BJ (cell line): ENCODE data around the gene UNC93A. TPM values are rescaled to one million over a fixed set of nuclear protein-coding genes. Genes with fewer than 3 reads are reported as not detected.

Experiments used
- CTCF ChIA-PET: fragments of 350-600 bp; formaldehyde crosslinking; extraction: SDS; loops from one replicate; lab custom pipeline; 2021; ENCODE audit warnings: antibody characterized with exemption, inconsistent platforms; lab: Yijun Ruan, JAX
- POLR2A ChIA-PET: fragments of 300-600 bp; sonication (Branson Sonifier 250); formaldehyde crosslinking; extraction: SDS; loops from one replicate; lab custom pipeline; 2021; ENCODE audit warnings: antibody characterized with exemption; lab: Charles Lee
- DNase-seq: peaks from one replicate; pipeline ENCODE4 v3.0.0-alpha.2; 2011; ENCODE audit warnings: low read depth
- H3K27me3 ChIP-seq: 2 replicates; pipeline ENCODE4 v1.6.0; 2011; ENCODE audit warnings: low read length; ENCODE audit not compliant: control insufficient read depth, insufficient read depth
- H3K36me3 ChIP-seq: 2 replicates; pipeline ENCODE4 v1.5.1; 2011; ENCODE audit warnings: low read length; ENCODE audit not compliant: control insufficient read depth, insufficient read depth
- H3K4me3 ChIP-seq: 2 replicates; pipeline ENCODE4 v1.5.1; 2011; ENCODE audit warnings: low read depth, mild to moderate bottlenecking, control low read depth, low read length
- CTCF ChIP-seq: IDR thresholded peaks from 2 replicates; pipeline ENCODE4 v1.5.1; 2011; ENCODE audit warnings: low read depth, mild to moderate bottlenecking, control low read depth, inconsistent platforms, low read length, moderate library complexity; ENCODE audit not compliant: insufficient read depth
- polyA plus RNA-seq: library from polyadenylated mRNA; depleted of rRNA; stranded (reverse); fragments of >200 nt; gene quantifications from 2 replicates; pipeline ENCODE4 v1.2.3, GENCODE V29; 2011

The UNC93A gene
- polyA plus RNA-seq, 1 experiment, result not detected

DNA sequence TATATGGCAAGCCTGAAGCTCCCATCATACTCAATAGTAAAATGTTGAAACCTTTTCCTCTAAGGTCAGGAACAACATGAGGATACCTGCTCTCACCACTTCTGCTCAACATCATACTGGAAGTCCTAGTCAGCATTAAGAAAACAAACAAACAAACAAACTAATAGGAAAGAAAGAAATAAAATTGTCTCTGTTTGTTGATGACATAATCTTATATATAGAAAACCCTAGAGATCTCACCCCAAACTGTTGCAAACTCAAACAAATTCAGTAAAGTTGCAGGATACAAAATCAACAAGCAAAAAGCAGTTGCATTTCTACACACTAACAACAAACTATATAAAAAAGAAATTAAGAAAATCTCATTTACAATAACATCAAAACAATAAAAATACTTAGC lies 54.2 kb downstream of the UNC93A start:
- ChIA-PET POLR2A (no interaction called here), CTCF (no interaction called here)
- no peaks in the 10 kb centered on the region for H3K36me3 ChIP-seq
- DNase-seq, result no peak
- no peak overlapping the region for H3K4me3 ChIP-seq
- TF ChIP-seq CTCF, result no peak
- no peaks in the 10 kb centered on the region for H3K27me3 ChIP-seq

DNA sequence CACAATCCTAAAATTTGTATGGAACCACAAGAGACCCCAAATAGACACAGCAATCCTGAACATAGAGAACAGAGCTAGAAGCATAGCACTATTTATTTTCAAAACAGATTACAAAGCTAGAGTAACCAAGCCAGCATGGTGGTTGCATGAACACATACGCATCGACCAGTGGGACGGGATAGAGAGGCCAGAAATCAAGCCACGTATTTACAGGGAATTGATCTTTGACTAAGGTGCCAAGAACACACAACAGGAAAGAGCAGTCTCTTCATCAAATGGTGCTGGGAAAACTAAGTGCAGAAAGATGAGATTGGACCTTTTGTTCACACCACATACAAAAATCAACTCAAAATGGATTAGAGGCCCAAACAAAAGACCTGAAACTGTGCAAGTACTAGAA lies 54.8 kb downstream of the UNC93A start:
- no peak for TF ChIP-seq CTCF
- POLR2A ChIA-PET, result no interaction called here
- no peaks in the 10 kb centered on the region for H3K27me3 ChIP-seq
- no peak overlapping the region for H3K4me3 ChIP-seq
- H3K36me3 ChIP-seq, result no peaks in the 10 kb centered on the region
- no peak for DNase-seq
- CTCF ChIA-PET, result no interaction called here

GRCh38 chr6:167347226-167347625 lies 56.1 kb downstream of the UNC93A start:
- POLR2A ChIA-PET, result no interaction called here
- Histone ChIP-seq H3K4me3 (no peak overlapping the region), H3K27me3 (no peaks in the 10 kb centered on the region), H3K36me3 (no peaks in the 10 kb centered on the region)
- no peak for DNase-seq
- no peak for TF ChIP-seq CTCF
- CTCF ChIA-PET, result no interaction called here

DNA sequence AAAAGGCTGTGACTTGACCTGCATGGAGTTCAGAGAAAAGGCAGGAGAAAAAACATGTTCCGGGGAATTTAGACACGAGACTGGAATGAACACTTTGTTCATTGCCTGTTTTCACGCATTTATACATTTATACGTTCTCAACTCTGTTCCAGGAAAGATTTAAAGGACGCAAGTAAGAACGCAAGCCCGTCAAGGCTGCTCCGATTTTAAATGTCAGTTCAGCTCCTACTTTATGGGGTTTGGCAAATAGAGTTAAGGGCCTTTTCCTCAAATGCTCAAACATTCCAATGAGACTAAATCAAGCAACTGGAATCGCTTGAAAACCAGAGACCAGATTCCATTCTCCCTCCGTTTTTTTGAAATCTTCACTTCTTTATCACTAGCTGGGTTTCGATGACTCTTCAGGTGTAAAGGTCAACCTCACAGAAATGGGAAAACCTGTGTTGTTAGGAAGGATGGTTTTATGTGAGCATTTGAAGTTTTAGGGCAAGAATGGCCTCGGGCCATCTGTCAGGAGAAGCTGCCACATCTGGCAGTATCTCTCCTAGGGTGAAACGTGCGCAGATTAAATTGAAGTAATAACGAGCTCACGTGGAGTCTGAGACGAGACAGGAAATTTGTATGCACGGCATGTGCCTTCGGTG lies 58.6 kb downstream of the UNC93A start:
- H3K4me3 ChIP-seq, result no peak overlapping the region
- H3K27me3 ChIP-seq, result no peaks in the 10 kb centered on the region
- DNase-seq, result no peak
- H3K36me3 ChIP-seq, result no peaks in the 10 kb centered on the region
- CTCF ChIA-PET, result no interaction called here
- POLR2A ChIA-PET, result no interaction called here
- TF ChIP-seq CTCF, result no peak

DNA sequence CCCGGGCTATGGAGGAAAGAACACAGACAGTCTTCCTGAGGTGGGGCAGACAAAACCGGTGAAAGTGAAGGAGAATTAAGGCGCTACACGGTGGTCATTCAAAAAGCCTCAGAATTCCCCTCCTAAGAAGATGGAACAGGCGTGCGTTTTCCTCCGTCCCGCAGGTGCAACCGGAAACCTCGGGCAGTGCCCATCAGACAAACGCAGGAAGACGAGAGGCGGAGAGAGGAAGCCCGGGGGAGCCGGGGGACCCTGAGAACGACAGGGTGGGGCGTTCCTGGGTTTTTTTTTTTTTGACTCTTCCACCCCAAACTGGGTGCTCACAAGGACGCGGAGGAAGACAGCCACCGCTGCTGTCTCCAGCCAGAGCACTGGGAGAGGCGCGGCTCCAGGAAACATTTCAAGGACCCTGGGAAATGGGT lies 59.2 kb downstream of the UNC93A start:
- CTCF ChIA-PET, result no interaction called here
- no peak for TF ChIP-seq CTCF

More for the DNA sequence above, 59.2 kb downstream of the UNC93A start:
- Histone ChIP-seq H3K27me3 (no peaks in the 10 kb centered on the region), H3K4me3 (no peak overlapping the region), H3K36me3 (no peaks in the 10 kb centered on the region)
- POLR2A ChIA-PET, result no interaction called here
- DNase-seq, result no peak
